ENCODE results near the gene WASL. TPM values are rescaled to one million over a fixed set of nuclear protein-coding genes. Genes with fewer than 3 reads are reported as not detected.

WASL gene
- total RNA-seq, 2 donors from 2014 or later: 37.7 to 64.9 TPM

DNA sequence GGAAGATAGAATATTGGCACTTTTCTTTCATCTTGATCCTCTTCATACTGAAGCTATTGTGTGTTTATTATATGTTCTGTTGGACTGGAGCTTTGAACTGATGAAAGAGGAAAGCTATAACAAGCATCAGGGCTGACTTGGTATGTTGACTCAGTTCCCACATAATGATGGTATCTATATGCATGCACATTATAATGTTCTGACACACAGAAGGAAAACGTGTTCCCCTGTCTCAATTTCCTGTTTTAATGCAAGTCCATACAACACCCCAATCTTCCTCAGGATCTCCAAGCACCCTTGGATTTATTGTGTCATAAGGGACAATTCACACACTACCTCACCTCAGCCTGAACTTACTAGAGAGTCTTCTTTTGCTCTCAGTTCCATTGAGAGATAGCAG lies 8.3 kb upstream of the WASL start:
- H3K27ac ChIP-seq: no peak overlapping the region
- H3K27me3 ChIP-seq (replicated peaks; ENCODE audit: insufficient read depth): no peaks in the 10 kb centered on the region
- no peaks in the 10 kb centered on the region for H3K4me1 ChIP-seq (replicated peaks)
- DNase-seq (ENCODE audit: low spot score): no peak
- intact Hi-C loops (cut with DNase I): no loop called here
- WGBS: 29% methylated on average over 1 of the region's 1 CpG
- no peak overlapping the region for H3K4me3 ChIP-seq
- TF ChIP-seq, protein P1, sequence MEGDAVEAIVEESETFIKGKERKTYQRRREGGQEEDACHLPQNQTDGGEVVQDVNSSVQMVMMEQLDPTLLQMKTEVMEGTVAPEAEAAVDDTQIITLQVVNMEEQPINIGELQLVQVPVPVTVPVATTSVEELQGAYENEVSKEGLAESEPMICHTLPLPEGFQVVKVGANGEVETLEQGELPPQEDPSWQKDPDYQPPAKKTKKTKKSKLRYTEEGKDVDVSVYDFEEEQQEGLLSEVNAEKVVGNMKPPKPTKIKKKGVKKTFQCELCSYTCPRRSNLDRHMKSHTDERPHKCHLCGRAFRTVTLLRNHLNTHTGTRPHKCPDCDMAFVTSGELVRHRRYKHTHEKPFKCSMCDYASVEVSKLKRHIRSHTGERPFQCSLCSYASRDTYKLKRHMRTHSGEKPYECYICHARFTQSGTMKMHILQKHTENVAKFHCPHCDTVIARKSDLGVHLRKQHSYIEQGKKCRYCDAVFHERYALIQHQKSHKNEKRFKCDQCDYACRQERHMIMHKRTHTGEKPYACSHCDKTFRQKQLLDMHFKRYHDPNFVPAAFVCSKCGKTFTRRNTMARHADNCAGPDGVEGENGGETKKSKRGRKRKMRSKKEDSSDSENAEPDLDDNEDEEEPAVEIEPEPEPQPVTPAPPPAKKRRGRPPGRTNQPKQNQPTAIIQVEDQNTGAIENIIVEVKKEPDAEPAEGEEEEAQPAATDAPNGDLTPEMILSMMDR (IDR thresholded peaks at IDR 0.05): no peak
- TF ChIP-seq POLR2A (IDR thresholded peaks at IDR 0.05) (no peak), POLR2AphosphoS5 (IDR thresholded peaks at IDR 0.05) (no peak)
- H3K36me3 ChIP-seq: no peaks in the 10 kb centered on the region
- no peaks in the 10 kb centered on the region for H3K9me3 ChIP-seq

DNA sequence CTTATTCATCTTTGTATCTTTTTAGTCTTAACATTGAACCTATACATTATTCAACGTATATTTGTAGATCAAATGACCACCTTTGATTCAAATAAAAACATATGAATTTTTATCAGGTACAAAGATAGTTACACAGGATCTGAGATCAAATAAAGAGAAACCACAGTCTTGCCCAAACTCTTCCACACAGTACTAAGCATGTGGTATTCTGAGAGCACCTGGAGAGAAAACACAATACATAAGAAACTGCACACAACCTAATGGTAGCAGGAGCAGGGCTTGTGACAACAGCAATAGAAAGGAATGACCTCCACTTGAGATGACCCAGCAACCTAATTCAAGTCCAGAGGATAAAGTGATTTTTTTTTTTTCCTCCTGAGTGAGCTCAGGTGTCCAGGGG lies 6.5 kb upstream of the WASL start:
- H3K36me3 ChIP-seq: no peaks in the 10 kb centered on the region
- DNase-seq (ENCODE audit: low spot score): no peak
- no peak overlapping the region for H3K27ac ChIP-seq
- H3K4me1 ChIP-seq (replicated peaks): no peaks in the 10 kb centered on the region
- intact Hi-C loops (cut with DNase I): no loop called here
- H3K27me3 ChIP-seq (replicated peaks; ENCODE audit: insufficient read depth): no peaks in the 10 kb centered on the region
- H3K4me3 ChIP-seq: no peak overlapping the region
- WGBS: 82% methylated on average over 1 of the region's 1 CpG
- no peaks in the 10 kb centered on the region for H3K9me3 ChIP-seq
- no peak for TF ChIP-seq POLR2AphosphoS5 (IDR thresholded peaks at IDR 0.05)
- no peak for TF ChIP-seq POLR2A (IDR thresholded peaks at IDR 0.05)
- TF ChIP-seq, protein P1 (IDR thresholded peaks at IDR 0.05): no peak

- TF ChIP-seq POLR2AphosphoS5 (IDR thresholded peaks at IDR 0.05) (no peak), POLR2A (IDR thresholded peaks at IDR 0.05) (no peak)
- TF ChIP-seq, protein P1 (IDR thresholded peaks at IDR 0.05): no peak
- intact Hi-C loops (cut with DNase I): no loop called here
- Histone ChIP-seq H3K27ac (no peak overlapping the region), H3K4me1 (replicated peaks) (no peaks in the 10 kb centered on the region), H3K36me3 (no peaks in the 10 kb centered on the region), H3K27me3 (replicated peaks; ENCODE audit: insufficient read depth) (no peaks in the 10 kb centered on the region), H3K4me3 (no peak overlapping the region), H3K9me3 (no peaks in the 10 kb centered on the region)
- DNase-seq (ENCODE audit: low spot score): no peak
- 88% methylated on average over 3 of the region's 3 CpGs for WGBS
Observed at GRCh38 chr7:123754271-123754871, 5.6 kb upstream of the WASL start.

- H3K36me3 ChIP-seq: no peaks in the 10 kb centered on the region
- TF ChIP-seq POLR2A (IDR thresholded peaks at IDR 0.05) (no peak), POLR2AphosphoS5 (IDR thresholded peaks at IDR 0.05) (no peak)
- TF ChIP-seq, protein P1 (IDR thresholded peaks at IDR 0.05): no peak
- no peaks in the 10 kb centered on the region for H3K9me3 ChIP-seq
- 87% methylated on average over 3 of the region's 3 CpGs for WGBS
- H3K27me3 ChIP-seq (replicated peaks; ENCODE audit: insufficient read depth): no peaks in the 10 kb centered on the region
- H3K27ac ChIP-seq: no peak overlapping the region
- no peak for DNase-seq (ENCODE audit: low spot score)
- H3K4me1 ChIP-seq (replicated peaks): no peaks in the 10 kb centered on the region
- no peak overlapping the region for H3K4me3 ChIP-seq
- intact Hi-C loops (cut with DNase I): no loop called here
Observed at GRCh38 chr7:123752534-123752933, 3.7 kb upstream of the WASL start.

DNA sequence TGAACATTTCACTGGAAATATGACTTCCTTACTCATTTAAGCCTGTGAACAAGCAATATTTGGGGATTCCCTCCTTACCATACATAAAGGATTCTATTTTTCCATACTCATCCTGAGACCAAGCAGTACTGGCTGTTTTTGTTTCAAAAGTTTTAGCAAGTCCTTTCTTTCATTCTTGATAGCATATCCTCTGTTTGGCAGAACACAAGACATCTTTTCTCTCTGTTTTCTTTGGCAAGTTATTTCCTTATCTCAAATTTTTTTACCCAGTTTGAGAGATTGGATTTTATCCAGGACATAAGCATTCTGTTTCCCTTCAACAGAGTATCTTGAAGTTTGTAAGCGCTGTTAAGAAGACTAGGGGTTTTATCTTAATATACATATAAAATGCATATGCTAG lies 3.0 kb upstream of the WASL start:
- TF ChIP-seq, protein P1 (IDR thresholded peaks at IDR 0.05): no peak
- TF ChIP-seq POLR2AphosphoS5 (IDR thresholded peaks at IDR 0.05): no peak
- no peak for TF ChIP-seq POLR2A (IDR thresholded peaks at IDR 0.05)
- DNase-seq (ENCODE audit: low spot score): no peak
- Histone ChIP-seq H3K27ac (no peak overlapping the region), H3K4me3 (no peak overlapping the region), H3K27me3 (replicated peaks; ENCODE audit: insufficient read depth) (no peaks in the 10 kb centered on the region), H3K9me3 (no peaks in the 10 kb centered on the region), H3K36me3 (no peaks in the 10 kb centered on the region), H3K4me1 (replicated peaks) (no peaks in the 10 kb centered on the region)
- intact Hi-C loops (cut with DNase I): no loop called here
- WGBS: 91% methylated on average over 1 of the region's 1 CpG
